GM19025 (cell line): ENCODE measurements around the gene PROZ.

ENCODE experiments used
- ATAC-seq: cut with Tn5 transposase; IDR thresholded peaks from one replicate; pipeline ENCODE4 v1.9.1; 2021; ENCODE audit warnings: mild to moderate bottlenecking, low read depth, moderate library complexity; ENCODE audit not compliant: unreplicated experiment

Gene PROZ

DNA sequence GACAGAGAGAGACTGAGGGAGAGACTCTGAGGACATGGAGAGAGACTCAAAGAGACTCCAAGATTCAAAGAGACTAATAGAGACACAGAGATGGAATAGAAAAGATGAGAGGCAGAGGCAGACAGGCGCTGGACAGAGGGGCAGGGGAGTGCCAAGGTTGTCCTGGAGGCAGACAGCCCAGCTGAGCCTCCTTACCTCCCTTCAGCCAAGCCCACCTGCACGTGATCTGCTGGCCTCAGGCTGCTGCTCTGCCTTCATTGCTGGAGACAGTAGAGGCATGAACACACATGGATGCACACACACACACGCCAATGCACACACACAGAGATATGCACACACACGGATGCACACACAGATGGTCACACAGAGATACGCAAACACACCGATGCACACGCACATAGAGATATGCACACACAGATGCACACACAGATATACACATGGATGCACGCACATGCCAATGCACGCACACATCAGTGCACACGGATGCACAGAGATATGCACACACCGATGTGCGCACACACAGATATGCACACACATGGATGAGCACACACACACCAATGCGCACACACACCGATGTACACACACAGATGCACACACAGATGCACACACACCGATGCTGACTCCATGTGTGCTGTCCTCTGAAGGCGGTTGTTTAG, 39.2 kb upstream of the PROZ start:
- ATAC-seq, result no peak

- no peak for ATAC-seq
These were observed 38.6 kb upstream of the PROZ start for GRCh38 chr13:113119822-113120189.

GRCh38 chr13:113120300-113121182, 37.9 kb upstream of the PROZ start:
- no peak for ATAC-seq

DNA sequence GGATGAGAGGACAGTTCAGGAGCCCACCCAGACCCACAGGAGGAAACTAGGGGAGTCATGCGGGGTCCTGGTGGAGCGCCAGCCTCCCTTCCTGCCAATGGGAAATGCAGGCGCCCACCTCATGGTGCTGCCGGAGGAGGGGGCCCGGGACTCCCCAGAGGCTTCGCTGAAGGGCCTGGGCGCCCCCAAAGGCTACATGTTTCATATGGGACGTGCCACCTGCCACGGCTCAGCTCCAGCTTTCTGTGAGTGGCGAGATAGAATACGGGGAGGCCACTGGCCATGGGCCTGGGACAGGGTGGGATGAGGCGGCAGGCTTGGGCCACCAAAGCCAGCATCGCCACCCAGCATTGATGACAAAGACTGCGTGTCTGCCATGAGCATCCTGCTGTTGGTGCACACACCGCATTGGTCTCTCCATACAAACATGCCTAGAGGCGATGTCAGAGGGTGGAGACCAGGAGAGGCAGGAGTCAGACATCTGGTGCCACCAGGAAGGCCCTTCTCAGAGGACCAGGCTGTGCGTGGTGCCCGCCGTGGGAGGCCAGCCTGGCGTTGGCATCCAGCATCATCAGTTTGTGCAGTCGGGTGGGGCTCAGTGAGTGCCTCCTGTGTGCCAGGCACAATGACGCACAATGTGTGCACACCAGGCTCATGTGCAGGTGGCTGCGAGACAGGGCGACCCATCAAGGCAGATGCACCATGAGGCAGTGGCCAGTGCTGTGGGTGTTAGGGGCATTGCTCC, 37.1 kb upstream of the PROZ start:
- no peak for ATAC-seq

GRCh38 chr13:113121928-113122471, 36.4 kb upstream of the PROZ start:
- no peak for ATAC-seq

DNA sequence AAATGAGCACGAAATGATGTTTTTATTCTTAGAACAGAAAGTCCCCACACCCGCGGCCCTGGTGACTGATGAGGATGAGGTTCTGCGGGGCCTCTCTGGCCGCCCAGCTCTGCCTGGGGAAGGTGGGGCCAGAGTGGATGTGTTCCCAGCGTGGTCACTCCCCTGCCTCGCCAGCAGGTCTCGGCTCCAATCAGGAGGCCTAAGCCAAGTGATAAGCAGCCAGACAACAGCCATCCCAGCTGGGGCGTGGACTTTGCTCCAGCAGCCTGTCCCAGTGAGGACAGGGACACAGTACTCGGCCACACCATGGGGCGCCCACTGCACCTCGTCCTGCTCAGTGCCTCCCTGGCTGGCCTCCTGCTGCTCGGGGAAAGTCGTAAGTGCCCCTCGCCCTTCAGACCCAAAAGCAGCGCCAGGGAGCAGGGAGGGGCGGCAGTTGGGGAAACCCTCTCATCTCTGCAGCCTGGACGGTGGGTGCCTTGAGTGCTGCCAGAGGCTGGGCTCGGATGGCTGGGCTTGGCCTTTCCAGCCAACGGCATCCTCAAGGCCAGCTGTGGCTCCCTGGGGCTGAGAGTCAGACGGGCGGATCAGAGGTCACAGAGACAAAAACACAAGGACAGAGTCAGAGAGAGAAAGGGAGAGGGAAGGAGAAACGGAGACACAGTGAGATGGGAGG, 35.8 kb upstream of the PROZ start, which contains the start of gene F10:
Gene F10 (plus strand): TSS at position 250 of the 676 bp plus-strand sequence. CDS start 57 bp downstream, at position 307.
- no peak for ATAC-seq

DNA sequence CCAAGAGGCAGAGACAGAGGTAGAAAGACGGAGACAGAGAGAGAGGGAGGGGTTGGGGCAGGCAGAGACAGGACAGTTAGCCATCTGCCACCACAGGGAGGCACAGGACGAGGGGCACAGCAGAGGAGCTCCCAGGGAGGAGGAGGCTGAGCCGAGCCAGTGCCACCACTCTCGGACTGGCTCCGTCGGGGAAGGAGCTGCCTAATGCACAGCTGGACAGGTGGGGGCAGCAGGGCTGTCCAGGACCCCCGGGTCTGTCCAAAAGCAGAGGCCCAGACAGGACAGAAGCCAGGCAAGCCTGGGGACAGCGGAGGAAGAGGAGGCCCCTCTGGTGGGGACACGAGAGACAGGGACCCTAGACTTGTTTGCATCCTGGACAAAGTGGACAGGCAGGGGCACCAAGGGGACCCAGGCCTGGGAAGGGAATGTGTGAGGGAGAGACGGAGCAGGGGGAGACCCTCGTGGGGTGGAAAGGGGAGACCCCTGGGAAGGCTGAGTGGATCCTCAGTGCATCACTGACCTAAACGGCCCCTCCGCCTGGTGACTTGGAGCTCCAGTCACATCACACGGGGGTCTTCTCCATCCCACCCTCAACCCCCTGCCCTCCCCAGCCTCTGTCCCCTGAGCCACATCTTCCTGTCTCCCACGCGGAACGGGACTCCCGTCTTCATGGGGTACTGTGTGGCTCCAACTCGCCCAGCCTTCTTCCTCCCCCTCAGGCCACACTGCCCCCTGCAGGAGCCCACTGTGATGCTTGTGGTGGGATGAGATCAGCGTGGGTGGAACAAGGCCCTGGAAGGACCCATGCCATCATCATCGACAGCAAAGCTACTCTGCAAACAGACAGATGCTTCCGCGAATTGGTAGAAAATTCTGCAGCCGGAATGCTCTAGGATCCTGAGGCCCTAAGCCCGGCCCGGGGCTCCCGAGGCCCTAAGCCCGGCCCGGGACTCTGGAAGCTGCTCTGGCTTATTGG, 34.9 kb upstream of the PROZ start:
- ATAC-seq, result no peak

GRCh38 chr13:113124211-113124970, 34.1 kb upstream of the PROZ start:
- ATAC-seq, result no peak

GRCh38 chr13:113125506-113126264, 32.8 kb upstream of the PROZ start:
- ATAC-seq, result no peak

GRCh38 chr13:113126265-113127150, 31.9 kb upstream of the PROZ start:
- no peak for ATAC-seq

GRCh38 chr13:113129480-113129879, 29.0 kb upstream of the PROZ start:
- no peak for ATAC-seq

GRCh38 chr13:113129921-113130750, 28.3 kb upstream of the PROZ start:
- no peak for ATAC-seq

DNA sequence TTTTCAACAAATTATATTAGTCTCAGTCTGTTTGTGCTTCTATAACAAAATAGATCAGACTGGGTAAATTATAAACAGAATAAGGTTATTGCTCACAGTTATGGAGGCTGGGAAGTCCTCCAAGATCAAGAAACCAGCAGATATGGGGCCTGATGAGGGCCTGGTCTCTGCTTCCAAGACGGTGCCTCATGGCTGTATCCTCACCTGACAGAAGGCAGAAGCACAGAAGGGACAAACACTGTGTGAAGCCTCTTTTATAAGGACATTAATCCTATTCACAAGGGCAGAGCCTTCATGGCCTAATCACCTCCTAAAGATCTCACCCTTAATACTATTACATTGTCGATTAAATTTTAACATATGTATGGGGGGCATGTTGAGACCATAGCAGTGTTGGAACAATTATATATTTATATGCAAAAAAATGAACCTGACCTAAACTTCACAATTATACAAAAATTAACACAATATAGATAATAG, 23.1 kb upstream of the PROZ start:
- no peak for ATAC-seq

GRCh38 chr13:113137691-113138298, 20.7 kb upstream of the PROZ start:
- ATAC-seq, result no peak

DNA sequence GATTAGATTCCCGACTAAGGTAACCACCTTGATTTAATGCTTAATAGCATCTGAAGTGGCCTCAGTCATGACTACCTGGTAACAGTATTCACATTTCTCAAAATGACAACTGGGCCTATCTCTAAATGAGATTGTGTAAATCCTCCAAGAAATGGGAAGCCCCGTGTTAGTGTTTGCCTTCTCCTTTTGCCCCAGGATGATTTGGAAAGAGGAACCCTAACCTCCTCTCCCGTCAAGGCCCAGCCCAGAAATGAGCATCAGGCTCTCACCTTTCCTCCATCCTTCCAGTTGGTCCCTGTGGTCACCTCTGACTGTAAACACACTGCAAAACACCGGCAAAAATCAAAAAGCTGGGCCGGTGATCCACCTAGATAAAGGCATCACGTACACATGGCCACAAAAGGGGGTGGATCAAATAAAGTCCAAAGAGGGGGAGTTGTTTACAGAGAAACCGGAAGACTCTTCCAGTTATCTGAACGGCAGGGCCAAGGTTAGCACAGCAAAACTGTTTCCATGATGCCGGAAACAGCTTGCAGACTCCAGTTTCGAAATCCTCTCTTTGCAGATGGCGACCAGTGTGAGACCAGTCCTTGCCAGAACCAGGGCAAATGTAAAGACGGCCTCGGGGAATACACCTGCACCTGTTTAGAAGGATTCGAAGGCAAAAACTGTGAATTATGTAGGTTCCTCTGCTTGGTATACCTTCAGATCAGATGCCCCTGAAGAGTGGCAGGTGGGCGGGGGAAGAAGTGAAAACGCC, 19.5 kb upstream of the PROZ start:
- no peak for ATAC-seq
